Thyroid gland (tissue), 4 donors: Measurements from ENCODE around the gene ADAMTS2. TPM values are rescaled to one million over a fixed set of nuclear protein-coding genes. Genes with fewer than 3 reads are reported as not detected.

Source experiments
- DNase-seq, 2 donors: peaks; one replicate each; pipeline ENCODE4 v3.0.0-alpha.2; 2019
- H3K27ac ChIP-seq, 3 donors: fragments of 200-600 bp; sonication (generic); 1 replicate in 2 of 3; 2 replicates in 1 of 3; pipeline ENCODE4 v1.5.1; 2016 to 2019; ENCODE audit warnings: mild to moderate bottlenecking in 1 of 3, moderate library complexity in 1 of 3
- H3K27me3 ChIP-seq: fragments of 200-600 bp; sonication (generic); one replicate; pipeline ENCODE4 v1.5.1; 2019
- H3K36me3 ChIP-seq, 2 donors: fragments of 200-600 bp; sonication (generic); one replicate each; pipeline ENCODE4 v1.5.1; 2016 to 2019
- H3K4me1 ChIP-seq, 2 donors: fragments of 200-600 bp; sonication (generic); one replicate each; pipeline ENCODE4 v1.5.1; 2017 to 2019
- H3K4me3 ChIP-seq, 3 donors: fragments of 200-600 bp; sonication (generic); replicated peaks in 1 of 3; 1 replicate in 2 of 3; 2 replicates in 1 of 3; pipeline ENCODE4 v1.5.1; 2016; ENCODE audit warnings: mild to moderate bottlenecking in 1 of 3
- H3K9me3 ChIP-seq: fragments of 200-600 bp; sonication (generic); one replicate; pipeline ENCODE4 v1.5.1; 2017
- CTCF ChIP-seq, 6 experiments: fragments of 200-600 bp in 3 of 6; fragments of 450-650 bp in 3 of 6; sonication (generic) in 3 of 6; IDR thresholded peaks; one replicate each; pipeline ENCODE4 v1.5.1; 2016 to 2019; ENCODE audit warnings: antibody characterized with exemption in 6 of 6, mild to moderate bottlenecking in 2 of 6, inconsistent platforms in 1 of 6, moderate library complexity in 1 of 6
- POLR2A ChIP-seq, 2 donors: fragments of 450-650 bp; IDR thresholded peaks; one replicate each; pipeline ENCODE4 v1.6.1; 2017; ENCODE audit warnings: antibody characterized with exemption in 2 of 2, mild to moderate bottlenecking in 2 of 2, moderate library complexity in 1 of 2
- WGBS, 2 donors: methylation state at CpG; one replicate each; pipeline ENCODE4 v1.1.5; 2017; 5-methylcytosine and 5-hydroxymethylcytosine counted together
- intact Hi-C: fragments of 100-400 bp; cut with DNase I; formaldehyde crosslinking; loops from one replicate; pipeline ENCODE4 v1.15.1; 2023
- total RNA-seq, 4 donors: library from RNA; depleted of rRNA; stranded (reverse); fragments of >200 nt; gene quantifications; one replicate each; pipeline ENCODE4 v1.2.3, GENCODE V29; 2016

The ADAMTS2 gene
- total RNA-seq, 4 donors from 2014 or later, result 3.5 to 16.2 (median 7.3) TPM

GRCh38 chr5:179251276-179251969 lies 93.8 kb downstream of the ADAMTS2 start:
- DNase-seq, result no peak
- WGBS, 2 donors, result 87 to 90% methylated on average over 8 of the region's 8 CpGs
- H3K27ac ChIP-seq, result no peak overlapping the region
- no peaks in the 10 kb centered on the region for H3K27me3 ChIP-seq
- H3K9me3 ChIP-seq, result no peaks in the 10 kb centered on the region
- H3K4me1 ChIP-seq, result no peaks in the 10 kb centered on the region
- H3K4me3 ChIP-seq, result no peak overlapping the region
- TF ChIP-seq CTCF (IDR thresholded peaks at IDR 0.05) (no peak), POLR2A (IDR thresholded peaks at IDR 0.05) (no peak)
- no peaks in the 10 kb centered on the region for H3K36me3 ChIP-seq
- intact Hi-C loops, result no loop called here

- Histone ChIP-seq H3K4me1 (no peaks in the 10 kb centered on the region), H3K27ac (no peak overlapping the region), H3K36me3 (no peaks in the 10 kb centered on the region), H3K4me3 (no peak overlapping the region), H3K27me3 (no peaks in the 10 kb centered on the region), H3K9me3 (no peaks in the 10 kb centered on the region)
- intact Hi-C loops, result no loop called here
- DNase-seq, result no peak
- TF ChIP-seq POLR2A (IDR thresholded peaks at IDR 0.05) (no peak), CTCF (IDR thresholded peaks at IDR 0.05) (no peak)
- WGBS, 2 donors, result 94 to 95% methylated on average over 13 of the region's 13 CpGs
Observed at GRCh38 chr5:179250561-179251225, 94.6 kb downstream of the ADAMTS2 start.

- TF ChIP-seq CTCF (IDR thresholded peaks at IDR 0.05) (no peak), POLR2A (IDR thresholded peaks at IDR 0.05) (no peak)
- Histone ChIP-seq H3K27me3 (no peaks in the 10 kb centered on the region), H3K36me3 (no peaks in the 10 kb centered on the region), H3K27ac (no peak overlapping the region), H3K9me3 (no peaks in the 10 kb centered on the region), H3K4me3 (no peak overlapping the region), H3K4me1 (no peaks in the 10 kb centered on the region)
- intact Hi-C loops, result no loop called here
- DNase-seq, result no peak
- 85 to 94% methylated on average over 2 of the region's 2 CpGs for WGBS, 2 donors
Observed at GRCh38 chr5:179246227-179246626, 99.0 kb downstream of the ADAMTS2 start.

- DNase-seq, result no peak
Observed at GRCh38 chr5:179245031-179245430, 100.2 kb downstream of the ADAMTS2 start.

More at GRCh38 chr5:179245031-179245430, 100.2 kb downstream of the ADAMTS2 start:
- Histone ChIP-seq H3K4me1 (no peaks in the 10 kb centered on the region), H3K27me3 (no peaks in the 10 kb centered on the region), H3K4me3 (no peak overlapping the region), H3K27ac (no peak overlapping the region), H3K36me3 (no peaks in the 10 kb centered on the region), H3K9me3 (no peaks in the 10 kb centered on the region)
- TF ChIP-seq CTCF (IDR thresholded peaks at IDR 0.05), result no peak
- TF ChIP-seq POLR2A (IDR thresholded peaks at IDR 0.05), result no peak
- intact Hi-C loops, result no loop called here
- WGBS, 2 donors, result 75 to 76% methylated on average over 4 of the region's 4 CpGs
